T-helper 1 cell treated with Interleukin-12 subunit alpha and Interleukin-12 subunit beta and Interleukin-4 antibody, amounts not matched to agents 30 μg/mL and 1 μg/mL, for 36 hours (primary cell): ENCODE data around the gene JUND.

Experiments
- H3K27ac Mint-ChIP-seq: one replicate; pipeline ENCODE4 v1.8.0; 2021; ENCODE audit warnings: mild to moderate bottlenecking, mixed read lengths
- H3K27me3 Mint-ChIP-seq: one replicate; pipeline ENCODE4 v1.8.0; 2021; ENCODE audit warnings: low read depth, mixed read lengths
- H3K36me3 Mint-ChIP-seq: one replicate; pipeline ENCODE4 v1.8.0; 2021; ENCODE audit warnings: low read depth, mixed read lengths
- H3K4me1 Mint-ChIP-seq: one replicate; pipeline ENCODE4 v1.8.0; 2021; ENCODE audit warnings: low read depth, mixed read lengths
- H3K4me3 Mint-ChIP-seq: one replicate; pipeline ENCODE4 v1.8.0; 2021; ENCODE audit warnings: mild to moderate bottlenecking, moderate library complexity, mixed read lengths
- H3K9me3 Mint-ChIP-seq: one replicate; pipeline ENCODE4 v1.8.0; 2021; ENCODE audit warnings: mixed read lengths

JUND gene

DNA sequence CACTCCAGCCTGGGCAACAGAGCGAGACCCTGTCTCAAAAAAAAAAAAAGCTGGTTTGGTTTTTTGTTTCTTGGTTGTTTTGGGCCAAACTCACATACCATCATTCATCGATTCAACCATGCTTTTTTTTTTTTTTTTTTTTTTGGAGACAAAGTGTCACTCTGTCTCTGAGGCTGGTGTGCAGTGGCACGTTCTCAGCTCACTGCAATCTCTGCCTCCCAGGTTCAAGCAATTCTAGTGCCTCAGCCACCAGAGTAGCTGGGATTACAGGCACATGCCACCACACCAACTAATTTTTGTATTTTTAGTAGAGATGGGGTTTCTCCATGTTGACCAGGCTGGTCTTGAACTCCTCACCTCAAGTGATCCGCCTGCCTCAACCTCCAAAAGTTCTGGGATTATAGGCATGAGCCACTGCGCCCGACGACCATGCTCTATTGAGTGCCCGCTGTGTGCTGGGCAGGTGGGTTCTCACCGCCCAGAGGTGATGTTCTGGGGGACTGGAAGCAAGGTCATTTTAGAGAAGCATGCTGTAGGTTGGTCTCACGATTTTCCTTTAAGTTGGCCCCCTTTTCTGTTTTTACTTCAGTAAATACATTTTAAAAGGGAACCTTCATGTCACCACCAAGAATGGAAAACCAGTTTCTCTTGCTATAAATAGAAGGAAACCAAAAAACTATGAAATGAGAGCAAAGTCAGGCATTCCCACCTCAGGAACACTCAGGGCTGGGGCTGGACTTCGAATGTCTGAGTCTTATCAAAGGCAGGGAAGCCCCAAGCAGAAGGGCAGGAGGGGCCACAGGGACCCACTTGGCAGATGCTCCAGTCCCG lies 8.3 kb upstream of the JUND start:
- H3K9me3 Mint-ChIP-seq = no peaks in the 10 kb centered on the region
- peak overlapping the region; percentile 97 for H3K27ac Mint-ChIP-seq
- H3K4me3 Mint-ChIP-seq = peak overlapping the region; percentile 50
- H3K4me1 Mint-ChIP-seq = peaks cover 54% of the 10 kb centered on the region
- no peaks in the 10 kb centered on the region for H3K27me3 Mint-ChIP-seq
- H3K36me3 Mint-ChIP-seq = peaks cover 10% of the 10 kb centered on the region

DNA sequence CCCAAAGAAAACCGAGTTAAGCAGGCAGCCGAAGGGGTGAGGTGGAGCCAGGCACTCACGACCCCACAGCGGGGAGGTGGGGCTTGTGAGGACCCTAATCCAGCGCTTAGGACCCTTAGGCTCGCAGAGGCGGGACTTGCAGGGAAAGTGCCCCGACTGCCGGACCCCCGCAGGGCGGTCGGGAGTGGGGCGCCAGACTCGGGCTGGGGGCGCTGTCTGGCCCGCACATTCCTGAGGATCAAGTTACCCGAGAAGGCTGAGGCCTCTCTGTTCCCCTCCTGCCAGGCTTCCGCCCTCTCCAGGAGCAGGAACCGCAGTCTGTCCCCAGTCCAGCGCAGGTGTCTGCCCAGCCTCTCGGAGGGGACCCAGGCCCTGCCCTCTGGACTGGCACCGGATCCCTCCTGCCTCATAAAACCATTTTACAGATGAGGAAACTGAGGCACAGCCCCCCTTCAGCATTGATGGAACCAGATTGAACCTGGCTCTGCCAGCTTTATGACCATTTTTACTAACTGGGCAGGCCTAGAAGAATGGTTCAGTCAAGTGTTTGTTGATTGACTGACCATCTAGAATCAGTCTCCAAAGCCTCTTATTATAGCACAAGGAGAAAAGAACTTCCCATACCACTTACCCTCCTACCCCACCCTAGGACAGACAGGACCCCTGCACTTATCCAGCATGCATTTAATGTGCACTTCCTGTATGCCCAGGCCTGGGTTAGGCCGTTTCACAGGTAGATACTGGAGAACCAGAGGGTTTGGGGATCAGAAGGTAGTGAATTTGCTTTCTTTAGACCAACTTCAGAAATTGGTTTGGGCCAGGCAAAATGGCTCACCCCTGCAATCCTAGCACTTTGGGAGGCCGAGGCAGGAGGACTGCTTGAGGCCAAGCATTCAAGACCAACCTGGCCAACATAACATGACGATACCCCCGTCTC lies 6.7 kb upstream of the JUND start:
- Mint-ChIP-seq H3K4me3 (no peak overlapping the region), H3K27me3 (no peaks in the 10 kb centered on the region), H3K4me1 (peaks cover 44% of the 10 kb centered on the region), H3K36me3 (peaks cover 11% of the 10 kb centered on the region), H3K9me3 (no peaks in the 10 kb centered on the region), H3K27ac (peak overlapping the region; percentile 86)

DNA sequence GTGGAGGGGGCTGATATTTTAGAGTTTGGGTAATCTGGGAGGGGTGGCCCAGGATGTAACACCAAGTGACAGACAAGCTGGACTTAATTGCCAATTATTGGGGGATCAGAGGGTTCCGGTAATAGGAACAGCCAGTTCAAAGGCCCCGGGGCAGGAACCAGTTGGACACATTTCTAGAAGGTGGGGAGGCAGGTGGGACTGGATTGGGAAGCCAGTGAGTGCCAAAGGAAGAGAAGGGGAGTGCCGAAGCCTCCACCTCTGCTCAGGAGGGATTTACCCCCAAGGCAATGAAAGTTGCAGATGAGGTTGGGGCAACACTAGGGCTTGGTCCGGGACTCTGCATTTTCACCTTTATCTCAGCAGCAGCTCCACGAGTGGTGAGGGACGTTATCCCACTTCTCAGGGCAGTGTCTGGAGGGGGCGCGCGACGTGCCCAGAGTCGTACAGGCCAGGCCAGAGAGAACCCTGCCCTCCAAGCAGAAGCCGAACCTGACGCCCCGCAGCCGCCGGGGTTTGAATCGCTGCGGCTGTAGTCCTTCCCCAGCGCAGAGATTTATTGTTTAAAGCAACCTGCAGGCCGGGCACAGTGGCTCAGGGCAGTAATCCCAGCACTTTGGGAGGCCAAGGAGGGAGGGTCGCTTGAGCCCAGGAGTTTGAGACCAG lies 5.7 kb upstream of the JUND start:
- H3K27me3 Mint-ChIP-seq = no peaks in the 10 kb centered on the region
- peak overlapping the region; percentile 38 for H3K27ac Mint-ChIP-seq
- H3K4me3 Mint-ChIP-seq = no peak overlapping the region
- no peaks in the 10 kb centered on the region for H3K9me3 Mint-ChIP-seq
- H3K36me3 Mint-ChIP-seq = peaks cover 9% of the 10 kb centered on the region
- peaks cover 50% of the 10 kb centered on the region for H3K4me1 Mint-ChIP-seq

DNA sequence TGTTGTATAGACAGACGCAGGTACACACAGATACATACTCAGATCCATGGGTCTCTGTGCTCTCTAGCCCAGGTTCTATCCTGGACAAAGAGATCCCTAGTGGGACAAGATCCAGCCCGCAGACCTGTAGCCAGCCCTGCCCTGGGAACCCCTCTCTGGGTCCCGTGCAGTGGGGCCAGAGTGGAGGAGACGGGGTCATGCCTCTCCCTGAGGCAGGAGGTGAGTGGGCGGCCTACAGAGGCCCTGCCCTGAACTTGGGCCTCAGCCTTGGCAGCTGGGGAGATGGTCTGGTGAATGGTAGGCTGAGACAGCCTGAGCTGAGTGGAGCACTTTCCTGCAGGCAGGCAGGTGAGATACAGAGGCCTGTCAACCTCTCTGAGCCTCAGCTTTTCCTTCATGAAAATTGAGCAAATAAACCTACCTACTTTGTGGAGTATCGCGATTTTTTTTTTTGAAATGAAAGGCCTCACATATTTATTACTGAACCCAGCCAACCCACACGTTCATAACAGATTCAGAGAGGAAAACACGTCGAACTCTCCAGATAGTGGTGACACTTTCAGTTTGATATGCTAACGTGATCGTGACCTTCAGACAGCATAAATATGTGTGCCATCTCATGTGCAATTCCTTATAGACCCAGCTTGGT lies 3.4 kb upstream of the JUND start:
- Mint-ChIP-seq H3K9me3 (no peaks in the 10 kb centered on the region), H3K4me1 (peaks cover 38% of the 10 kb centered on the region), H3K4me3 (peak overlapping the region; percentile 53), H3K27ac (peak overlapping the region; percentile 77), H3K36me3 (peaks cover 11% of the 10 kb centered on the region), H3K27me3 (no peaks in the 10 kb centered on the region)

DNA sequence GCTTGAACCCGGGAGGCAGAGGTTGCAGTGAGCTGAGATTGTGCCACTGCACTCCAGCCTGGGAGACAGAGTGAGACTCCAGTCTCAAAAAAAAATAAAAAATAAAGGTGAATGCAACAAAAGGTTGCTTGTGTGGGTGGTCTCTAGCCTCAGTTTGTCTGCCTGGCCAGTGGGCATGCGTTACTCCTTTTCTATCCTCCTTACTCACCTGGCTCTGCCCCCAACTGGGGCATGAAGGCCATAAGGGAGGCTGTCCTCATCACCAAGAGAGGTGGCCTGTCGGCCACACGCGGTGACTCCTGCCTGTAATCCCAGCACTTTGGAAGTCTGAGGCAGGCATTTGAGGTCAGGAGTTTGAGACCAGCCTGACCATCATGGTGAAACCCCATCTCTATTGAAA lies 1.9 kb upstream of the JUND start:
- Mint-ChIP-seq H3K4me3 (no peak overlapping the region), H3K36me3 (peaks cover 26% of the 10 kb centered on the region), H3K9me3 (no peaks in the 10 kb centered on the region), H3K27ac (peak overlapping the region; percentile 41), H3K4me1 (peaks cover 39% of the 10 kb centered on the region), H3K27me3 (no peaks in the 10 kb centered on the region)

DNA sequence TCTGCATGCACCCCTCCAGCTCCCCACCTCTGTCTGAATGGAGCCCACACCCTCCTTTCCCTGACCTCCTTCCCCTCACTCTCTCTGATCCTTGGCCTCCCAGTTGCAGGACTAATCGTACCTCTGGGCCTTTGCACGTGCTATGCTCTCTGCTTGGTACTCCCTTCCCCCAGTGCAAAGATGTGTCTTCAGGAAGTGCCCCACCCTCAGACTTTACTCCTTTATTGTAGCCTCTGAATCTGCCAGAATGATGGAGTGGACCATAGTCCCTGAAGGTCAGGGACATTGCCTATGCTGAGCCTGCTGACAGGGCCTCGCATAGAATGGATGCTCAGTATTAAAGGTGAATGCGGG lies 1.3 kb upstream of the JUND start:
- peaks cover 26% of the 10 kb centered on the region for H3K36me3 Mint-ChIP-seq
- H3K9me3 Mint-ChIP-seq = no peaks in the 10 kb centered on the region
- H3K4me1 Mint-ChIP-seq = peaks cover 41% of the 10 kb centered on the region
- H3K27ac Mint-ChIP-seq = peak overlapping the region; percentile 96
- peak overlapping the region; percentile 85 for H3K4me3 Mint-ChIP-seq
- H3K27me3 Mint-ChIP-seq = no peaks in the 10 kb centered on the region

DNA sequence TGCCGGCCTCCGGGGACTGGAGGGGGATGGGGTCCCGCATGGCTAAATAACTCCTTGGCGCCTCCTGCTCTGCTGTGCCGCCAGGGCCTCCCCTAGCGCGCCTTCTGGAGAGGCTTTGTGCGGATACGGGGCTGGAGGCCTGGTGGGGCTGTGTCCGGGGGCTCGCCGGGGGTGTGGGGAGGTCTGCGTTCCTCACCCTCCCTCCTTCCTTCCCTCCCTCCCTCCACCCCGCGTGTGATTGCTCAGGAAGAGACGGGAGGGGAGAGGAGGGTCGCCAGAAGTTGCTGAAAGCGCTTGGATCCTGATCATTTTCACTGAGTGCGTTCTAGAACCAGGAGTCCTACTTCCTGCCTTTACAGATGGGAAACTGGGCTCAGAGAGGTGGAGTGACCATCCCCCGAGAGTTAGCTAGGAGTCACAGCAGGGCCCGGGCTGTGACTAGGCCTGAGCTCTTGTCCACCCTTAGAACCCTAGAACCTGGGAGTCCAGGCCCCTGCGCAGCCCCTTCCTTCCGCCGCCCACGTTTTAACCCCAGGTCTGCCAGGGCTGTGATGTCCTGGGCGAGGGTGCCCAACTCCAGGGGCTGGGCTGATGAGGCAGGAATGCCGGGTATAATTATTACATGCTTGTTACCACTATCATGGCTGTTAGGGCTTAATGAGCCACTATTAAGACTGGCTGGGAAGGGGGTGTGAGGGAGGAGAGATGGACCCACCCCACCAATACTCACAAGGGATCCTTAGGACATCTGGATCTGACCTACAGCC lies 782 bp upstream of the JUND start:
- Mint-ChIP-seq H3K9me3 (no peaks in the 10 kb centered on the region), H3K4me3 (peak overlapping the region; percentile 85), H3K27me3 (no peaks in the 10 kb centered on the region), H3K27ac (peak overlapping the region; percentile 96), H3K4me1 (peaks cover 45% of the 10 kb centered on the region), H3K36me3 (peaks cover 26% of the 10 kb centered on the region)

DNA sequence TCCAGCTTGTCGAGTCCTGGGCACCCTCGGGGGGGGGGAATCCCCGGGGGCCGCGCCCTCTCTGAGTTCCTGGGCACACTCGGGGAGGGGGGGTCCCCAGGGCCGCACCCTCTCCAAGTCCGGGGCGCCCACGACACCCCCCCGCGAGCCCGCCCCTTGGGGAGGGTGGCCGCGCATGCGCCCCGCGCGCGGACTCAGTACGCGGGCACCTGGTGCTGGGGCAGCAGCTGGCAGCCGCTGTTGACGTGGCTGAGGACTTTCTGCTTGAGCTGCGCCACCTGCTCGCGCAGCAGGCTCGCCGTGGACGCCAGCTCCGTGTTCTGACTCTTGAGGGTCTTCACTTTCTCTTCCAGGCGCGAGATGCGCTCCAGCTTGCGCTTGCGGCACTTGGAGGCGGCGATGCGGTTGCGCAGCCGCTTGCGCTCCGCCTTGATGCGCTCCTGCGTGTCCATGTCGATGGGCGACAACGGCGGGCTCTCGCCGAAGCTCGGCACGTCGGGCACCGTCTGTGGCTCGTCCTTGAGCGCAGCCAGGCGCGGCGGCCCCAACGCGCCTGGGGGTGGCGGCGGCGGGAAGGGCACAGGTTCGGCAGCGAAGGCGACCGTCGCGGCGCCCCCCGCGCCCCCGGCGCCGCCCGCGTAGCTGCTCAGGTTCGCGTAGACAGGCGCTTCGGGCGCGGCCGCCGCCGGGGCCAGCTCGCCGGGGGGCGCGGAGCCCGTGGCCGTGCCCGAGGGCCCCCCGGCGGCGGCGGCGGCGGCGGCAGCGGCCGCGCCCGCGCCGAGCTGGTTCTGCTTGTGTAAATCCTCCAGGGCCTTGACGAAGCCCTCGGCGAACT lies 958 bp downstream of the JUND start:
- peaks cover 35% of the 10 kb centered on the region for H3K4me1 Mint-ChIP-seq
- H3K4me3 Mint-ChIP-seq = peak overlapping the region; percentile 95
- no peaks in the 10 kb centered on the region for H3K9me3 Mint-ChIP-seq
- peak overlapping the region; percentile 92 for H3K27ac Mint-ChIP-seq
- H3K27me3 Mint-ChIP-seq = no peaks in the 10 kb centered on the region
- H3K36me3 Mint-ChIP-seq = peaks cover 24% of the 10 kb centered on the region

DNA sequence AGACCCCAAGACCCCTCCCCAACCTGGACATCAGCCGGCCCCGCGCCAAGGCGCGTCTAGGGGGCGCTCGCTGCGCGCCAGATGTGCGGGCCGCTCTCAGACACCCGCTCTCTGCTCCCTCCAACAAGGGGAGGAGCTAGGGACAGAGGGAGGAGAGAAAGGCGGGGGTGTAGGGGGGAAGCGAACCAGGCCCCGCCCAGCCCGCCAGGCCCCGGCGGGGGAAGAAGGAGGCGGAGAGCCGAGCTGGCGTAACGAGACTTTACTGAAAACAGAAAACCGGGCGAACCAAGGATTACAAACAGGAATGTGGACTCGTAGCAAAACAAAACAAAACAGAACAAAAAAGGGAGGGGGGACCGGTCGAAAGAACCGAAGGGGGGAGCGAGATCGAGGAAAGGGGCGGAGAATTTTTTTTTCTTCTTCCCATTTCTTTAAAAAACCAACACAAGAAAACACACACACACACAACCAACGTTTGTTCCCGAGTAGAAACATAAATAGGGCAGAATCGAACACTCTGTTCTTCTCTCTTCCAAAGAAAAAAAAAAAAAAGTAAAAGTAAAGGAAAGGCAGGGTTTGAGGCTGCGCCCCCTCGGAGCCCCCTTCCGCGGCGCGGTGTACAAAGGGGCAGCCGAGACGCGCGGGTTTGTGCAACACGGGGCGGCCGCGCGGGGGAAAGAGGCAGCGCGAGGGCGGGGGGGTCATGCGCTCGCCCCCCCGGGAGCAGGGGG lies 1.7 kb downstream of the JUND start:
- Mint-ChIP-seq H3K4me1 (peaks cover 30% of the 10 kb centered on the region), H3K4me3 (peak overlapping the region; percentile 95), H3K36me3 (peaks cover 25% of the 10 kb centered on the region), H3K27ac (peak overlapping the region; percentile 93), H3K27me3 (no peaks in the 10 kb centered on the region), H3K9me3 (no peaks in the 10 kb centered on the region)

DNA sequence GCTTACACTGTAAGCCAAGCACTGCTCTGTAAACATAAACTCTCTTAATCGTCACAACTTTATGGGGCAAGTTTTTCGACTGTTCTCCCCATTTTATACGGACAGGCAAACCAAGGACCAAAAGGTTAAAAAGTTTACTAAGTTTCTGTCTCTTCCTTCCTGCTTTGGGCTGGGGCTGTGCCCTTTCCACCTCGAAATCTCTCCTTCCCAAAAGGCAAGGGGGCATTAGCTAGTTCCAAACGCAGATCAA lies 2.2 kb downstream of the JUND start:
- Mint-ChIP-seq H3K4me1 (peaks cover 32% of the 10 kb centered on the region), H3K36me3 (peaks cover 23% of the 10 kb centered on the region), H3K4me3 (peak overlapping the region; percentile 95), H3K9me3 (no peaks in the 10 kb centered on the region), H3K27ac (peak overlapping the region; percentile 93), H3K27me3 (no peaks in the 10 kb centered on the region)

DNA sequence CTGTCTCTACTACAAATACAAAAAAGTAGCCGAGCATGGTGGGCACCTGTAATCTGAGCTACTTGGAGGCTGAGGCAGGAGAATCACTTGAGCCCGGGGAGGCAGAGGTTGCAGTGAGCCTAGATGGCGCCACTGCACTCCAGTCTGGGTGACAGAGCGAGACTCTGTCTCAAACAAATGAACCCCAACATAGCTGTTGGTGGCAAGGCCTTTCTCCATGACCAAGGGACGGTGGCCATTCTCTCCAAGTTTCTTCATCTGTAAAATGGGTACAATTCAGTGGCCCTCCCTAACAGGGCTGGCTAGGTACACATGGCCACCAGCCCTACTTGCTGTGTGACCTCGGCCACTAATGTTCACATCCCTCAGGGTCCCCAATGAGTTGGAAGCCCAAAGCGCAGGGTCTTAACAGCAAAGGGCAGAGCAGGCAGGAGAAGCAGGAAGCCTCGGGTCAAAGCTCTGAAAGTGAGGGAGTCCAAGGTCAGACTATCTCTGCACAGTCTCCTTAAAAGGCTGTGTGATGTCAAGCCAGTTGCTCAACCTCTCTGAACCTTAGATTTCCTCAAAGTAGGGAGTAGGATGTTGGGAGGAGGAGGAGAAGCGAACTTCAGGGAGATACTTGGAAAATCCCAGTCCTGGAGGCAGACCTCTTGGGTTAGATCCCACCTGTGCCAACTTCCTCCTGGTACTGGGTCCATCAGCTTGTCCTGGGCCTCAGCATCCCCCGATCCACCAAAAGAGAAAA lies 2.7 kb downstream of the JUND start:
- Mint-ChIP-seq H3K9me3 (no peaks in the 10 kb centered on the region), H3K27me3 (no peaks in the 10 kb centered on the region), H3K4me3 (peak overlapping the region; percentile 95), H3K36me3 (peaks cover 23% of the 10 kb centered on the region), H3K27ac (peak overlapping the region; percentile 93), H3K4me1 (peaks cover 32% of the 10 kb centered on the region)

DNA sequence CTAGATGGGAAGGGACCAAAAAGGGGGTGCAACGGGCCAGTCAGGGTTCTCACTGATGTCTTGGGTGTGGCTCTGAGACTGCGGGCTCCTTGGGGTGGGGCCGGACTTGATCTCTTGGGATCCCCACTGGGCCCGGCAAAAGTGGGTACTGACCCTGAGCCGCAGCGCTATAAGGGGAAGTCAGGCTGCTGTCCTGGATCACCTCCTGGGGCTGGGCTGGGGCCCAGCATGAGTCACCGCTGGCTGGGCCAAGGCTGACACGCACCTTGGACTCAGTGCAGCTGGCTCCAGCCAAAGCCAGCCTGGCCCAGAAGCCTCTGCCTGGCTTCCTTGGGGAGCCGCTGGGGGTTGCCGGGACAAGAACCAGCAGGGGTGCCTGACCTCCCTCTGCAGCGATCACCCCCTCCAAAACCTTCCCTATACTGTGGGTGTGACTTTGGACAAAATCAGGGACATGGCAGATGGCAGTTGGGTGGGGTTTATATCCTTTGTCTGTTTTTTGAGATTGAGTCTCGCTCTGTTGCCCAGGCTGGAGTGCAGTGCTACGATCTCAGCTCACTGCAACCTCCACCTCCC lies 6.6 kb downstream of the JUND start:
- H3K27ac Mint-ChIP-seq = no peak overlapping the region

More for the DNA sequence above, 6.6 kb downstream of the JUND start:
- Mint-ChIP-seq H3K9me3 (no peaks in the 10 kb centered on the region), H3K4me1 (peaks cover 21% of the 10 kb centered on the region), H3K36me3 (peaks cover 20% of the 10 kb centered on the region), H3K27me3 (no peaks in the 10 kb centered on the region), H3K4me3 (no peak overlapping the region)
